HEK293 (cell line): Measurements from ENCODE around the gene TUBGCP3.

Experiments
- CTCF ChIA-PET: fragments of 350-600 bp; formaldehyde crosslinking; extraction: SDS; loops from one replicate; lab custom pipeline; 2021; ENCODE audit warnings: antibody characterized with exemption; lab: Yijun Ruan, JAX
- POLR2A ChIA-PET: fragments of 300-600 bp; formaldehyde crosslinking; extraction: SDS; loops from one replicate; lab custom pipeline; 2020; ENCODE audit warnings: antibody characterized with exemption, inconsistent platforms; lab: Yijun Ruan, JAX
- H3K27ac ChIP-seq: fragments of 200-500 bp; sonication (Bioruptor generic); 2 replicates; pipeline ENCODE4 v1.5.1; 2014; ENCODE audit warnings: low read depth, low read length, control low read depth, inconsistent platforms; ENCODE audit errors: extremely low read depth
- H3K36me3 ChIP-seq, 2 experiments: fragments of 200-500 bp in 1 of 2; sonication (Bioruptor generic) in 1 of 2; 1 replicate in 1 of 2; 2 replicates in 1 of 2; pipeline ENCODE4 v1.5.1; 2014 to 2017; ENCODE audit warnings: inconsistent platforms in 2 of 2, low read length in 2 of 2; ENCODE audit not compliant: control insufficient read depth in 2 of 2, insufficient read depth in 1 of 2
- H3K4me1 ChIP-seq: fragments of 200-500 bp; sonication (Bioruptor generic); 2 replicates; pipeline ENCODE4 v1.5.1; 2014; ENCODE audit warnings: mild to moderate bottlenecking, low read length, inconsistent platforms; ENCODE audit not compliant: control insufficient read depth, insufficient read depth
- H3K4me3 ChIP-seq: 2 replicates; pipeline ENCODE4 v1.5.1; 2011; ENCODE audit warnings: low read depth, mild to moderate bottlenecking, control low read depth, low read length, moderate library complexity
- H3K9me3 ChIP-seq: fragments of 200-500 bp; sonication (Bioruptor generic); 2 replicates; pipeline ENCODE4 v1.5.1; 2014; ENCODE audit warnings: low read depth, low read length, inconsistent platforms; ENCODE audit not compliant: control insufficient read depth, insufficient read depth
- ELK4 ChIP-seq: IDR thresholded peaks from 2 replicates; pipeline ENCODE4 v1.6.1; 2011; ENCODE audit warnings: mild to moderate bottlenecking, low read depth, low read length, borderline replicate concordance
- FEZF1 ChIP-seq: fragments of 450-650 bp; formaldehyde crosslinking; IDR thresholded peaks from 2 replicates; pipeline ENCODE4 v1.5.1; 2016; ENCODE audit warnings: missing biosample characterization, missing genetic modification characterization
- GLI4 ChIP-seq: fragments of 450-650 bp; formaldehyde crosslinking; IDR thresholded peaks from 2 replicates; pipeline ENCODE4 v1.5.1; 2016; ENCODE audit warnings: missing biosample characterization, missing genetic modification characterization
- GLIS1 ChIP-seq: fragments of 450-650 bp; formaldehyde crosslinking; IDR thresholded peaks from 2 replicates; pipeline ENCODE4 v1.5.1; 2016; ENCODE audit warnings: missing biosample characterization, missing genetic modification characterization
- SCRT1 ChIP-seq: fragments of 450-650 bp; formaldehyde crosslinking; IDR thresholded peaks from 2 replicates; pipeline ENCODE4 v1.5.1; 2016; ENCODE audit warnings: missing biosample characterization, missing genetic modification characterization, borderline replicate concordance
- SP7 ChIP-seq: fragments of 450-650 bp; formaldehyde crosslinking; IDR thresholded peaks from 2 replicates; pipeline ENCODE4 v1.5.1; 2016; ENCODE audit warnings: missing biosample characterization, missing genetic modification characterization
- ZBTB17 ChIP-seq: fragments of 450-650 bp; formaldehyde crosslinking; IDR thresholded peaks from 2 replicates; pipeline ENCODE4 v1.5.1; 2016; ENCODE audit warnings: missing biosample characterization, missing genetic modification characterization
- ZBTB26 ChIP-seq: fragments of 450-650 bp; formaldehyde crosslinking; optimal IDR thresholded peaks from 2 replicates; pipeline ENCODE3; 2016; ENCODE audit warnings: missing biosample characterization, mild to moderate bottlenecking, missing genetic modification characterization
- ZNF292 ChIP-seq: fragments of 450-650 bp; formaldehyde crosslinking; IDR thresholded peaks from 2 replicates; pipeline ENCODE4 v1.5.1; 2016; ENCODE audit warnings: low read depth, missing biosample characterization, missing genetic modification characterization, borderline replicate concordance
- ZNF394 ChIP-seq: fragments of 450-650 bp; formaldehyde crosslinking; IDR thresholded peaks from 2 replicates; pipeline ENCODE4 v1.5.1; 2016; ENCODE audit warnings: missing biosample characterization, missing genetic modification characterization, mild to moderate bottlenecking, moderate library complexity, borderline replicate concordance
- ZNF404 ChIP-seq: fragments of 450-650 bp; formaldehyde crosslinking; IDR thresholded peaks from 2 replicates; pipeline ENCODE4 v1.5.1; 2017; ENCODE audit warnings: missing biosample characterization, missing genetic modification characterization
- ZNF501 ChIP-seq: fragments of 450-650 bp; formaldehyde crosslinking; IDR thresholded peaks from 2 replicates; pipeline ENCODE4 v1.5.1; 2016; ENCODE audit warnings: missing biosample characterization, missing genetic modification characterization
- ZNF530 ChIP-seq: fragments of 450-650 bp; formaldehyde crosslinking; IDR thresholded peaks from 2 replicates; pipeline ENCODE4 v1.5.1; 2016; ENCODE audit warnings: low read depth, missing biosample characterization, missing genetic modification characterization
- ZNF600 ChIP-seq: fragments of 450-650 bp; formaldehyde crosslinking; IDR thresholded peaks from 2 replicates; pipeline ENCODE4 v1.5.1; 2016; ENCODE audit warnings: missing biosample characterization, missing genetic modification characterization
- ZNF624 ChIP-seq: fragments of 450-650 bp; formaldehyde crosslinking; IDR thresholded peaks from 2 replicates; pipeline ENCODE4 v1.5.1; 2017; ENCODE audit warnings: missing biosample characterization, missing genetic modification characterization
- ZNF670 ChIP-seq: fragments of 450-650 bp; formaldehyde crosslinking; IDR thresholded peaks from 2 replicates; pipeline ENCODE4 v1.5.1; 2016; ENCODE audit warnings: missing biosample characterization, missing genetic modification characterization, low read depth
- ZNF776 ChIP-seq: fragments of 450-650 bp; formaldehyde crosslinking; IDR thresholded peaks from 2 replicates; pipeline ENCODE4 v1.5.0; 2017; ENCODE audit warnings: missing biosample characterization, missing genetic modification characterization, borderline replicate concordance
- ZSCAN30 ChIP-seq: fragments of 450-650 bp; IDR thresholded peaks from 2 replicates; pipeline ENCODE4 v1.5.1; 2018; ENCODE audit warnings: missing biosample characterization, mild to moderate bottlenecking, missing genetic modification characterization, moderate library complexity
- TF ChIP-seq, protein P1 (sequence below): fragments of 450-650 bp; formaldehyde crosslinking; IDR thresholded peaks from 2 replicates; pipeline ENCODE4 v1.5.1; 2016; ENCODE audit warnings: missing biosample characterization, missing genetic modification characterization
- TF ChIP-seq, protein P2 (sequence below): fragments of 450-650 bp; formaldehyde crosslinking; IDR thresholded peaks from 2 replicates; pipeline ENCODE4 v1.5.1; 2016; ENCODE audit warnings: missing biosample characterization, missing genetic modification characterization

The TUBGCP3 gene

DNA sequence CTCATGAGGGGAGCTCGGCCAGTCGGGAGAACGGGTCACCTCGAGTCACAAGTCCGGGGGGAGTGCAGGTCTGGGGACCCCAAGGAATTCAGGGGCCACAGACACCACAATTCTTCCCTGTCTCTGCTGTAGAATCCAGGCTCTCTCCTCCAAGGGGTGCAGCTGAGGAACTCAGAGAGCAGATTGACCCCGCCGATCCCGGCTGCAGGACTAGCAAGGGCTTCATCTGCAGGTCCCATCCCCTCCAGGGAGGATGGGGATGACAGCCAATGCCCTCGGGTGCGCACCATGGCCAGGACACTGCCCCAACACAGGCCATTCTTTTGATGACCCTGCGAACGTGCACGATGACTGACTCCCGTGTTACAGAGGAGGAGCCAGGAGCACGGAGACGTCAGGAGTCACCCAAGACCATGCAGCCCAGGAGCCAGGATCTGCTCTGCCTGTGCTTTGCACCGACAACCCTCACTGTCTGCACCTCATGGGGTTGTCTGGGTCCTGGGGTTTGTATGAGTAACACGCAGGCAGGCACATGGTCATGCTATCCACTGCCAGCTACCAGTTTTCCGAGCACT is 48.5 kb upstream of the TUBGCP3 start:
- POLR2A ChIA-PET = no interaction called here
- CTCF ChIA-PET = interaction anchor here (0.7 kb wide), 1 partner anchor 64 kb away, joined by 3 read pairs; no protein-coding TSS in a partner anchor
- Histone ChIP-seq H3K36me3 (no peaks in the 10 kb centered on the region), H3K4me3 (no peak overlapping the region), H3K4me1 (no peaks in the 10 kb centered on the region)
- no peak for TF ChIP-seq ELK4
- no peak for TF ChIP-seq ZNF670
- no peak for TF ChIP-seq ZNF530 (tag by site-specific recombination)
- no peak for TF ChIP-seq ZNF776 (tag by site-specific recombination)
- no peak for TF ChIP-seq ZNF600 (tag by site-specific recombination)
- TF ChIP-seq ZNF404 = no peak
- no peak for TF ChIP-seq ZNF624
- TF ChIP-seq GLI4 (tag by site-specific recombination) = no peak
- TF ChIP-seq GLIS1 = no peak
- TF ChIP-seq, protein P1, sequence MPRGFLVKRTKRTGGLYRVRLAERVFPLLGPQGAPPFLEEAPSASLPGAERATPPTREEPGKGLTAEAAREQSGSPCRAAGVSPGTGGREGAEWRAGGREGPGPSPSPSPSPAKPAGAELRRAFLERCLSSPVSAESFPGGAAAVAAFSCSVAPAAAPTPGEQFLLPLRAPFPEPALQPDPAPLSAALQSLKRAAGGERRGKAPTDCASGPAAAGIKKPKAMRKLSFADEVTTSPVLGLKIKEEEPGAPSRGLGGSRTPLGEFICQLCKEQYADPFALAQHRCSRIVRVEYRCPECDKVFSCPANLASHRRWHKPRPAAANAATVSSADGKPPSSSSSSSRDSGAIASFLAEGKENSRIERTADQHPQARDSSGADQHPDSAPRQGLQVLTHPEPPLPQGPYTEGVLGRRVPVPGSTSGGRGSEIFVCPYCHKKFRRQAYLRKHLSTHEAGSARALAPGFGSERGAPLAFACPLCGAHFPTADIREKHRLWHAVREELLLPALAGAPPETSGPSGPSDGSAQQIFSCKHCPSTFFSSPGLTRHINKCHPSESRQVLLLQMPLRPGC (tag by site-specific recombination) = no peak
- TF ChIP-seq FEZF1 (tag by site-specific recombination) = no peak
- TF ChIP-seq, protein P2, sequence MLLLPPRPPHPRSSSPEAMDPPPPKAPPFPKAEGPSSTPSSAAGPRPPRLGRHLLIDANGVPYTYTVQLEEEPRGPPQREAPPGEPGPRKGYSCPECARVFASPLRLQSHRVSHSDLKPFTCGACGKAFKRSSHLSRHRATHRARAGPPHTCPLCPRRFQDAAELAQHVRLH (tag by site-specific recombination) = no peak
- TF ChIP-seq ZNF501 = no peak
- TF ChIP-seq SCRT1 (tag by site-specific recombination) = no peak
- no peak for TF ChIP-seq ZNF394
- no peak for TF ChIP-seq ZSCAN30 (tag by site-specific recombination)
- no peak for TF ChIP-seq SP7 (tag by site-specific recombination)
- TF ChIP-seq ZNF292 (tag by site-specific recombination) = no peak
- TF ChIP-seq, all 188 proteins: peak for 0
- Histone ChIP-seq H3K9me3 (no peaks in the 10 kb centered on the region), H3K27ac (no peak overlapping the region)

GRCh38 chr13:112635323-112635722 is 47.4 kb upstream of the TUBGCP3 start:
- Histone ChIP-seq H3K36me3 (no peaks in the 10 kb centered on the region), H3K27ac (no peak overlapping the region), H3K9me3 (no peaks in the 10 kb centered on the region), H3K4me1 (no peaks in the 10 kb centered on the region), H3K4me3 (no peak overlapping the region)
- TF ChIP-seq ZBTB26 (tag by site-specific recombination) (no peak), ZBTB17 (peak; percentile 64)
- POLR2A ChIA-PET = no interaction called here
- CTCF ChIA-PET = interaction anchor here (0.6 kb wide), 1 partner anchor 17 kb away, joined by 3 read pairs; no protein-coding TSS in a partner anchor
